K562 treated with DMSO at 1 percent for 12 hours (cell line): ENCODE measurements around the gene SWT1. TPM values are rescaled to one million over a fixed set of nuclear protein-coding genes. Genes with fewer than 3 reads are reported as not detected.

Experiments
- total RNA-seq: library from RNA; unstranded; fragments of 300-600 nt; gene quantifications from 2 replicates; pipeline ENCODE4 v1.2.3, GENCODE V29; 2022; ENCODE audit not compliant: insufficient read depth

SWT1 gene
- 1.4 and 3.0 TPM in 2 replicates for total RNA-seq

GRCh38 chr1:185156854-185157598 is at the start of gene SWT1, which contains the start of gene TRMT1L:
SWT1 (plus strand) TSS chr1:185157167; CDS start chr1:185160842, 3,675 bp downstream.
TRMT1L (minus strand) TSS chr1:185156953; CDS start chr1:185156712, 241 bp downstream.

DNA sequence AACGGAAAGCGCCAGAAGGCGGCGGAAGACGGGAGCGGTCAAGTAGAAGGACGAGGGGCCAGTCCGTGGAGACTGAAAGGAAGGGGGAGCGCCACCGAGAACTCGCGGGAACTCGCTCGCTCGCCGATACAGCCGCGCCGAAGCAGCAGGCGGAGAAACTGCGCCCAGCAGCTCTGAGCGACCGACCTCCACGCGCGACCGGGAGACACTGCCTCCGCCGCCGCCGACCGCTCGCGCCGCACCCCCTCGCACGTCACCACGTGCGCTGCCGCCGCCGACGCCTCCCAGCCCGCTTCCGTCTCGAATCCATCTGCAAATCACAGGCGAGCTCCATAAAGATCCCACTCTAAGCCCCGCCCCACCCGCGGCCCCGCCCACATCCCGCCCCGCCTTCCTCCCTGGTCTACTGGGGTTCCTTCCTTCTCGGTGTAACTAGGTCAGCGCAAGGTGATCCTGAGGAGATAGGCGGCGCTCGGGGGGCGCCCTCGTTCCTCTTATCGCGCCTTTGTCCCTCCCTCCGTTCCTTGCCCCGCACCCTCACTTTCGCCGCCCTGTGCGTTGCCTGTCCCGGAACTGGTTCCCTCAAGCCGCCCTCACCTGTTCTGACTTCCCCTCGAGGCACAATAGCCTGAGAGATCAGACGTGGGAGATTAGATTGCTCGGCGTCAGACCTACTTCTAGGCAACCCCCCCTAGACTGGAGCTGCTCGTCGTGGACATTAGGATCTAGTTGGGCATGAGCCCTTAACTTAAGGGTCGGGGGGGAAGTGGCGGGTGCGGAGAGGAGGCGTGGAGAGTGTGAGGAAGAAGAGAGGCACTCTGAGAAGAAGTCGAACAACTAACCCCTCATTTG is 160.3 kb downstream of the SWT1 start, which contains the start of gene IVNS1ABP:
TSS of gene IVNS1ABP (minus strand) at position 210 of the 852 bp plus-strand sequence. CDS start 7,750 bp downstream, outside the sequence.

Other genes with a start within 250 kb of the SWT1 start
- gene NIBAN1, start 182.7 kb upstream of the SWT1 start, total RNA-seq, result 9.6 and 44.2 TPM in 2 replicates
- gene RNF2, start 111.6 kb upstream of the SWT1 start, total RNA-seq, result 12.1 and 14.6 TPM in 2 replicates
- 7.7 and 26.3 TPM in 2 replicates for gene TRMT1L, start 214 bp upstream of the SWT1 start, total RNA-seq
- gene IVNS1ABP, start 160.1 kb downstream of the SWT1 start, total RNA-seq, result 10.3 and 22.7 TPM in 2 replicates